ENCODE measurements around the gene CEACAM16. TPM values are rescaled to one million over a fixed set of nuclear protein-coding genes. Genes with fewer than 3 reads are reported as not detected.
A peak's percentile ranks its signal among the peaks of the same experiment; 100 is the strongest.

The CEACAM16 gene
- total RNA-seq, 2 donors from 2014 or later: not detected

DNA sequence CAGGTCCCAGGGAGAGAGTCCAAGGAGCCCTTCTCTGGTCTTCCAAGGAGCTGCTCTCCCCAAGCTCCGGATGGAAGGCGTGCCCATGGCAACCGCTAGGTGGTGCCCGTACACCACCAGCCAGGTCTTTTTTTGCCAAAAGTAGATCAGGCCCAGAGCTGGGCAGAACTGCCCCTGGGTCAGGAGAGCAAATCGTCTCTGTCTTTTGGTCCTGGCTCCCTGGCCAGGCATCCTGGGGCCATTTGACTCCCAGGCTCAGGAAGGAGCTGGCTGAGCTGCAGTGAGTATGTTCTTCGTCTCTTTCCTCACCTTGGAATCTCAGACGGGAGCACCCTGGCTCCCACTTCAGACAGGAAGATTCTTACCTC is 25.0 kb downstream of the CEACAM16 start:
- no peak overlapping the region for H3K4me3 ChIP-seq
- H3K27ac ChIP-seq: no peak overlapping the region
- TF ChIP-seq, protein P1, sequence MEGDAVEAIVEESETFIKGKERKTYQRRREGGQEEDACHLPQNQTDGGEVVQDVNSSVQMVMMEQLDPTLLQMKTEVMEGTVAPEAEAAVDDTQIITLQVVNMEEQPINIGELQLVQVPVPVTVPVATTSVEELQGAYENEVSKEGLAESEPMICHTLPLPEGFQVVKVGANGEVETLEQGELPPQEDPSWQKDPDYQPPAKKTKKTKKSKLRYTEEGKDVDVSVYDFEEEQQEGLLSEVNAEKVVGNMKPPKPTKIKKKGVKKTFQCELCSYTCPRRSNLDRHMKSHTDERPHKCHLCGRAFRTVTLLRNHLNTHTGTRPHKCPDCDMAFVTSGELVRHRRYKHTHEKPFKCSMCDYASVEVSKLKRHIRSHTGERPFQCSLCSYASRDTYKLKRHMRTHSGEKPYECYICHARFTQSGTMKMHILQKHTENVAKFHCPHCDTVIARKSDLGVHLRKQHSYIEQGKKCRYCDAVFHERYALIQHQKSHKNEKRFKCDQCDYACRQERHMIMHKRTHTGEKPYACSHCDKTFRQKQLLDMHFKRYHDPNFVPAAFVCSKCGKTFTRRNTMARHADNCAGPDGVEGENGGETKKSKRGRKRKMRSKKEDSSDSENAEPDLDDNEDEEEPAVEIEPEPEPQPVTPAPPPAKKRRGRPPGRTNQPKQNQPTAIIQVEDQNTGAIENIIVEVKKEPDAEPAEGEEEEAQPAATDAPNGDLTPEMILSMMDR (IDR thresholded peaks at IDR 0.05): peak; percentile 97
- no peaks in the 10 kb centered on the region for H3K27me3 ChIP-seq (replicated peaks; ENCODE audit: insufficient read depth)
- H3K9me3 ChIP-seq: no peaks in the 10 kb centered on the region
- DNase-seq (ENCODE audit: low spot score) (peak; percentile 38), ATAC-seq (ENCODE audit: insufficient number of reproducible peaks, low FRiP score, low read depth) (no peak)
- H3K36me3 ChIP-seq: no peaks in the 10 kb centered on the region
- peaks cover 28 to 41% of the 10 kb centered on the region in 2 donors for H3K4me1 ChIP-seq (ENCODE audit: control insufficient read depth in 1 of 2, low read depth in 2 of 2)

DNA sequence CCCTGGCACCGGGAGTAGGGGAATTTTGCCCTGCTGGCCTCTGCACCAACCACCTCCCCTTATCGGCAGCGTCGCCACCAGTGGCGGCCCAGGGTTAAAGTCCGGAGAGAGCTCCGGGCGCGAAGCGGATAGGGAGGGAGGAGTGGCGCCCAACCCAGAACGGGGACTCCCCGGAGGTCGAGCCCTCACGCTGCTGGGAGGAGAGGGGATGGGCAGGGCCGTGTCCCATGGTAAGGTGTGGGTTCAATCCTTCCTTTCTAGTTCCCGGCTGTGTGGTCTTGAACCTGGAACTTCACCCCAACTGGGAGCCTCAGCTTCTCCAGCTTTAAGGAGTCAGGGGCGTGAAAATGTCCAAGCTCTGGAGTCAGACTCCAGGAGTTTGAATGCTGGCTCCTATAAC is 26.3 kb downstream of the CEACAM16 start:
- peak overlapping the region; percentile 10 for H3K4me3 ChIP-seq
- H3K27ac ChIP-seq: no peak overlapping the region
- DNase-seq (ENCODE audit: low spot score) (no peak), ATAC-seq (ENCODE audit: insufficient number of reproducible peaks, low FRiP score, low read depth) (no peak)
- H3K27me3 ChIP-seq (replicated peaks; ENCODE audit: insufficient read depth): no peaks in the 10 kb centered on the region
- H3K4me1 ChIP-seq (ENCODE audit: control insufficient read depth in 1 of 2, low read depth in 2 of 2): peaks cover 22 to 35% of the 10 kb centered on the region in 2 donors
- H3K36me3 ChIP-seq: no peaks in the 10 kb centered on the region
- H3K9me3 ChIP-seq: no peaks in the 10 kb centered on the region
- TF ChIP-seq, protein P1 (IDR thresholded peaks at IDR 0.05): no peak

DNA sequence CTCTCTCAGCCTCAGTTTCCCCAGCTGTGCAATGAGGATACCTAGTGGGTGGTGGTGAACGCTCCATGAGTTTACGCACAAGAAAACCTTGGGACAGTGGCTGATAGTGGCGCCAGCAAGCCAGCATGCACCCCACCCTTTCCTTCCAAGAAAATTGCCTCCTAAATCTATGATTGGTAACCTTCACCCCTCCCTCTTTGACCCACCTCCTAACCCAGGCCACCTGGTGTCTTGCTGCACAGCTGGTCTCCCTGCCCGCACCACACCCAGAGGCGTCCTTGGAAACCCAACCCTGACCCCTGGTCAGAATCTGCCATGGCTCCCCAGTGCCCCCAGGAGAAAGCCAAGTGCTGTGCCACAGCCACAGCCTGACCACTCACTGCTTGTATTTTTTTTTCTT is 26.7 kb downstream of the CEACAM16 start:
- no peak overlapping the region for H3K27ac ChIP-seq
- no peak for ATAC-seq (ENCODE audit: insufficient number of reproducible peaks, low FRiP score, low read depth)

DNA sequence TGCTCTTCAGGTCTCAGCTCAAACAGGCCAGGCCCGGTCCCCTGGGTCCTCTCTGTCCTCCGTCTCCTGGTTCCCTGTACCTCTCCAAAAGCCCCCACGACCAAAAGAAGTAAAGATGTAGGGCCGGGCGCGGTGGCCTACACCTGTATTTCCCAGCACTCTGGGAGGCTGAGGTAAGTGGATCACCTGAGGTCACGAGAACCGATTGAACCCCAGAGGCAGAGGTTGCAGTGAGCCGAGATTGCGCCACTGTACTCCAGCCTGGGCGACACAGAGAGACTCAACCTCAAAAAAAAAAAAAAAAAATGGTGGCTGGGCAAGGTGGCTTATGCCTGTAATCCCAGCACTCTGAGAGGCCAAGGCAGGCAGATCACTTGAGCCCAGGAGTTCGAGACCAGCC is 27.5 kb downstream of the CEACAM16 start:
- TF ChIP-seq, protein P1 (IDR thresholded peaks at IDR 0.05): no peak
- Histone ChIP-seq H3K9me3 (no peaks in the 10 kb centered on the region), H3K4me3 (no peak overlapping the region), H3K36me3 (no peaks in the 10 kb centered on the region), H3K27ac (no peak overlapping the region), H3K27me3 (replicated peaks; ENCODE audit: insufficient read depth) (no peaks in the 10 kb centered on the region), H3K4me1 (ENCODE audit: control insufficient read depth in 1 of 2, low read depth in 2 of 2) (peaks cover 15 to 25% of the 10 kb centered on the region in 2 donors)
- no peak for DNase-seq (ENCODE audit: low spot score)
- no peak for ATAC-seq (ENCODE audit: insufficient number of reproducible peaks, low FRiP score, low read depth)

More for the DNA sequence above, 26.7 kb downstream of the CEACAM16 start:
- peaks cover 22 to 33% of the 10 kb centered on the region in 2 donors for H3K4me1 ChIP-seq (ENCODE audit: control insufficient read depth in 1 of 2, low read depth in 2 of 2)
- DNase-seq (ENCODE audit: low spot score): no peak
- H3K9me3 ChIP-seq: no peaks in the 10 kb centered on the region
- no peaks in the 10 kb centered on the region for H3K36me3 ChIP-seq
- no peak overlapping the region for H3K4me3 ChIP-seq
- no peaks in the 10 kb centered on the region for H3K27me3 ChIP-seq (replicated peaks; ENCODE audit: insufficient read depth)
- TF ChIP-seq, protein P1 (IDR thresholded peaks at IDR 0.05): no peak

DNA sequence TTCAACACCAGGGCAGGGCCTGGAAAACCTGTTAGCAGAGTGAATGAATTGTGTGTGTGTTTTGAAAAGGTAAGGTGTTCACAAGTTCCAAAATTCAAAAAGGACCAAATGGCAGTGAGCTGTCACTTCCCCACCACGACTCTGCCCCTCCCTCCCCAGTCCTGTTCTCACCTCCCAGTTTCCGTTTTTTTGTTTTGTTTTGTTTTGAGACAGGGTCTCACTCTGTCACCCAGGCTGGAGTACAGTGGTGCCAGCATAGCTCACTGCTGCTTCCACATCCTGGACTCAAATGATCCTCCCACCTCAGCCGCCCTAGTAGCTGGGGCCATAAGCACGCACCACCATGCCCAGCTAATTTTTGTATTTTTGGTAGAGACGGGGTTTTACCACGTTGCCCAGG is 29.2 kb downstream of the CEACAM16 start:
- no peak overlapping the region for H3K4me3 ChIP-seq
- ATAC-seq (ENCODE audit: insufficient number of reproducible peaks, low FRiP score, low read depth): no peak
- peaks cover 14 to 19% of the 10 kb centered on the region in 2 donors for H3K4me1 ChIP-seq (ENCODE audit: control insufficient read depth in 1 of 2, low read depth in 2 of 2)
- DNase-seq (ENCODE audit: low spot score): no peak
- no peaks in the 10 kb centered on the region for H3K36me3 ChIP-seq
- H3K27ac ChIP-seq: no peak overlapping the region
- H3K27me3 ChIP-seq (replicated peaks; ENCODE audit: insufficient read depth): no peaks in the 10 kb centered on the region
- no peaks in the 10 kb centered on the region for H3K9me3 ChIP-seq
- TF ChIP-seq, protein P1 (IDR thresholded peaks at IDR 0.05): no peak

All from thoracic aorta (tissue), 2 donors.